Fibroblast of lung (primary cell): ENCODE results near the gene TGIF1. TPM values are rescaled to one million over a fixed set of nuclear protein-coding genes. Genes with fewer than 3 reads are reported as not detected.

Source experiments
- DNase-seq, 2 donors: peaks; one replicate each; pipeline versions ENCODE4 v3.0.0 to v3.0.0-alpha.2; 2010; ENCODE audit warnings: low read depth in 2 of 2
- H2AFZ ChIP-seq: 2 replicates; pipeline ENCODE4 v1.5.1; 2012; ENCODE audit warnings: low read length, control low read depth, inconsistent platforms
- H3K27ac ChIP-seq: 2 replicates; pipeline ENCODE4 v1.5.1; 2011; ENCODE audit warnings: low read length, control low read depth; ENCODE audit not compliant: insufficient read depth
- H3K27me3 ChIP-seq: 2 replicates; pipeline ENCODE4 v1.5.1; 2011; ENCODE audit warnings: mild to moderate bottlenecking, low read length; ENCODE audit not compliant: control insufficient read depth, insufficient read depth
- H3K36me3 ChIP-seq: 2 replicates; pipeline ENCODE4 v1.5.1; 2011; ENCODE audit warnings: low read length; ENCODE audit not compliant: control insufficient read depth, insufficient read depth
- H3K4me1 ChIP-seq: 2 replicates; pipeline ENCODE4 v1.5.1; 2011; ENCODE audit warnings: low read length; ENCODE audit not compliant: control insufficient read depth, insufficient read depth; ENCODE audit errors: extremely low read depth
- H3K4me2 ChIP-seq: 2 replicates; pipeline ENCODE4 v1.5.1; 2011; ENCODE audit warnings: low read length, control low read depth; ENCODE audit not compliant: insufficient read depth; ENCODE audit errors: extremely low read depth
- H3K4me3 ChIP-seq, 4 experiments: fragments of 200-600 bp in 1 of 4; sonication (generic) in 1 of 4; replicated peaks in 1 of 4; 2 replicates each; pipeline ENCODE4 v1.5.1; 2011 to 2016; ENCODE audit warnings: low read length in 4 of 4, low read depth in 3 of 4, mild to moderate bottlenecking in 3 of 4, control low read depth in 2 of 4, inconsistent platforms in 1 of 4, mixed read lengths in 1 of 4; ENCODE audit not compliant: insufficient read depth in 1 of 4; ENCODE audit errors: control extremely low read depth in 1 of 4
- H3K79me2 ChIP-seq: 2 replicates; pipeline ENCODE4 v1.5.1; 2012; ENCODE audit warnings: mild to moderate bottlenecking, low read length, inconsistent platforms; ENCODE audit not compliant: control insufficient read depth, insufficient read depth
- H3K9ac ChIP-seq: 2 replicates; pipeline ENCODE4 v1.5.1; 2011; ENCODE audit warnings: mild to moderate bottlenecking, low read length, control low read depth; ENCODE audit not compliant: insufficient read depth
- H3K9me3 ChIP-seq: 2 replicates; pipeline ENCODE4 v1.5.1; 2012; ENCODE audit warnings: low read depth, low read length; ENCODE audit not compliant: control insufficient read depth, insufficient read depth
- H4K20me1 ChIP-seq: 2 replicates; pipeline ENCODE4 v1.5.1; 2011; ENCODE audit warnings: low read length; ENCODE audit not compliant: control insufficient read depth, insufficient read depth; ENCODE audit errors: extremely low read depth
- EZH2 ChIP-seq: IDR thresholded peaks from 2 replicates; pipeline ENCODE4 v1.5.1; 2012; ENCODE audit warnings: low read length, control low read depth, mild to moderate bottlenecking; ENCODE audit errors: missing control alignments
- polyA plus RNA-seq, 2 donors: library from polyadenylated mRNA; depleted of rRNA in 1 of 2; stranded (reverse) in 1 of 2; unstranded in 1 of 2; fragments of >200 nt; gene quantifications; 2 replicates each; pipeline ENCODE4 v1.2.1, GENCODE V29; 2011 to 2012; ENCODE audit warnings: missing spikeins in 1 of 2
- total RNA-seq: library from RNA; depleted of rRNA; stranded (reverse); fragments of >200 nt; gene quantifications from 2 replicates; pipeline ENCODE4 v1.2.1, GENCODE V29; 2014
- TF ChIP-seq, protein P1 (sequence below), 2 donors: IDR thresholded peaks in 1 of 2; conservative IDR thresholded peaks in 1 of 2; 1 replicate in 1 of 2; 2 replicates in 1 of 2; pipeline ENCODE4 v1.5.1; 2011 to 2012; ENCODE audit warnings: low read length in 2 of 2, control low read depth in 1 of 2, inconsistent platforms in 1 of 2, low read depth in 1 of 2, mild to moderate bottlenecking in 1 of 2

The TGIF1 gene
- total and polyA plus RNA-seq, 2 donors (not counting 1 experiment from before 2014, with no cell fraction given): 64.7 to 157 TPM

DNA sequence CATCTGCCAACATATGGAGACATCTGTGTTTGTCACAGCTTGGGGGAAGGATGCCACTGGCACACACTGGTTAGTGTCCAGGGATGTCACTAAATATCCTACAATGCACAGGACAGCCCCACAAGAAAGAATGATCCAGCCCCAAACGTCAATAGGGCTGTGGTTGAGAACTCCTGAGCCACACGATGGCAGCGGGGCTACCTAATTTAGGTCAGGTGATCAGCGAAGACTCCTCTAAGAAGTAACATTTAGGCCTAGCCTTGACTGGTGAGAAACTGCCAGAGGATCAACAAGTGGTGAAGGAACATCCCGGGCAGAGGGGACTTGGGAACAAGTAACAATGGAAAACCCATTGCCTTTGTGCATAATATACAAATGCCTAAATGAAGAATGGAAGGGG lies 5.0 kb upstream of the TGIF1 start:
- TF ChIP-seq, protein P1, sequence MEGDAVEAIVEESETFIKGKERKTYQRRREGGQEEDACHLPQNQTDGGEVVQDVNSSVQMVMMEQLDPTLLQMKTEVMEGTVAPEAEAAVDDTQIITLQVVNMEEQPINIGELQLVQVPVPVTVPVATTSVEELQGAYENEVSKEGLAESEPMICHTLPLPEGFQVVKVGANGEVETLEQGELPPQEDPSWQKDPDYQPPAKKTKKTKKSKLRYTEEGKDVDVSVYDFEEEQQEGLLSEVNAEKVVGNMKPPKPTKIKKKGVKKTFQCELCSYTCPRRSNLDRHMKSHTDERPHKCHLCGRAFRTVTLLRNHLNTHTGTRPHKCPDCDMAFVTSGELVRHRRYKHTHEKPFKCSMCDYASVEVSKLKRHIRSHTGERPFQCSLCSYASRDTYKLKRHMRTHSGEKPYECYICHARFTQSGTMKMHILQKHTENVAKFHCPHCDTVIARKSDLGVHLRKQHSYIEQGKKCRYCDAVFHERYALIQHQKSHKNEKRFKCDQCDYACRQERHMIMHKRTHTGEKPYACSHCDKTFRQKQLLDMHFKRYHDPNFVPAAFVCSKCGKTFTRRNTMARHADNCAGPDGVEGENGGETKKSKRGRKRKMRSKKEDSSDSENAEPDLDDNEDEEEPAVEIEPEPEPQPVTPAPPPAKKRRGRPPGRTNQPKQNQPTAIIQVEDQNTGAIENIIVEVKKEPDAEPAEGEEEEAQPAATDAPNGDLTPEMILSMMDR (conservative IDR thresholded peaks at IDR 0.05 in 1 of 2, IDR thresholded peaks at IDR 0.05 in 1 of 2; ENCODE audit: low read depth in 1 of 2, low read length in 2 of 2): no peak
- TF ChIP-seq EZH2: no peak
- peaks cover 3% of the 10 kb centered on the region for H3K4me1 ChIP-seq
- H3K9ac ChIP-seq: no peak overlapping the region

DNA sequence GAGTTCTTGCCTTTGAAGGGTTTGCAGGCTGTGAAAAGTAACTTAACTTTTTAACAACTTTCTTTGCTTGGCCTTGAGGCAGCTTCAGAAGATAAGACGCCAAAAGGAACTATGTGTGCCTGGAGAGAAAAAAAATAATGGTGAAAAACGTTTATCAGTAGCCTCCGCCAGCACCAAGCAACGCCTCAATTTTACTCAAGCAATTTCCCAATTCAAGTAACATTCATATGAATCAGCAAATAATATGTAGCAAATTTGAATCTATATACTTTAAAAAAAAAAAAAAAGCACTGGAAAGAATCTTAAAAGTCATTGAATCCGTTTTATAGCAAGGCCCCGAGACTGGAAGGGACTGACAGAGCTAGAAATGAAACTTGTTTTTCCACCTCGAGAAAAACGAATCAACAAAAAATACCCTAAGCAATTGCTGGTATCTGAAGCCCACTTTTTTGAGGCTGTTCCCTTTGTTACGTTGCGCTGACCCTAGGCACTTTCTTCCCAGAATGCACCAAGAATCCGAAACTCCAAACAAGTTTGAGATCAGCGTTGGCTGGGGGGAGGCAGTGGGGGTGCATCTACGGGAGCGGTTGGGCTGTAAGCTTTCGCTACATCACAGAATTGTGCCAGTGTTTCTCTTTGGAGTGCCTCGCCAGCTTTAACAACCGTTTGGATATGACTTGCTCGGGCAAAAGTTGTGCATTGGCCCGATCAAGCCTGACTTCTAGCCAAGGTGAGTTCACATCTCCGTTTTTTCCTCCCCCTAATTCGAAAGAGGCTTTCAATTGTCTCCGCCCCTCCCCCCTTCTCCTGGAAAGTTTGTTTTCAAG lies 2.7 kb upstream of the TGIF1 start:
- peaks cover 3% of the 10 kb centered on the region for H3K4me1 ChIP-seq
- TF ChIP-seq, protein P1 (conservative IDR thresholded peaks at IDR 0.05 in 1 of 2, IDR thresholded peaks at IDR 0.05 in 1 of 2; ENCODE audit: low read depth in 1 of 2, low read length in 2 of 2): no peak
- TF ChIP-seq EZH2: no peak
- H3K4me2 ChIP-seq: peak overlapping the region; percentile 64
- peak overlapping the region; percentile 97 for H3K27ac ChIP-seq
- H3K9me3 ChIP-seq: no peaks in the 10 kb centered on the region
- no peaks in the 10 kb centered on the region for H3K27me3 ChIP-seq
- H3K9ac ChIP-seq: peak overlapping the region; percentile 82
- peak; percentile 60 to 79 for DNase-seq
- no peaks in the 10 kb centered on the region for H4K20me1 ChIP-seq
- peaks cover 21% of the 10 kb centered on the region for H3K79me2 ChIP-seq
- peak overlapping the region; percentile 23 for H2AFZ ChIP-seq
- H3K36me3 ChIP-seq: no peaks in the 10 kb centered on the region
- H3K4me3 ChIP-seq: peak overlapping the region; percentile 51 to 97 (median 70)

More for the DNA sequence above, 5.0 kb upstream of the TGIF1 start:
- Histone ChIP-seq H3K4me2 (no peak overlapping the region), H2AFZ (no peak overlapping the region), H3K4me3 (no peak overlapping the region), H3K79me2 (peaks cover under 1% of the 10 kb centered on the region), H3K27ac (no peak overlapping the region), H4K20me1 (no peaks in the 10 kb centered on the region), H3K9me3 (no peaks in the 10 kb centered on the region), H3K27me3 (no peaks in the 10 kb centered on the region), H3K36me3 (no peaks in the 10 kb centered on the region)
- no peak for DNase-seq

DNA sequence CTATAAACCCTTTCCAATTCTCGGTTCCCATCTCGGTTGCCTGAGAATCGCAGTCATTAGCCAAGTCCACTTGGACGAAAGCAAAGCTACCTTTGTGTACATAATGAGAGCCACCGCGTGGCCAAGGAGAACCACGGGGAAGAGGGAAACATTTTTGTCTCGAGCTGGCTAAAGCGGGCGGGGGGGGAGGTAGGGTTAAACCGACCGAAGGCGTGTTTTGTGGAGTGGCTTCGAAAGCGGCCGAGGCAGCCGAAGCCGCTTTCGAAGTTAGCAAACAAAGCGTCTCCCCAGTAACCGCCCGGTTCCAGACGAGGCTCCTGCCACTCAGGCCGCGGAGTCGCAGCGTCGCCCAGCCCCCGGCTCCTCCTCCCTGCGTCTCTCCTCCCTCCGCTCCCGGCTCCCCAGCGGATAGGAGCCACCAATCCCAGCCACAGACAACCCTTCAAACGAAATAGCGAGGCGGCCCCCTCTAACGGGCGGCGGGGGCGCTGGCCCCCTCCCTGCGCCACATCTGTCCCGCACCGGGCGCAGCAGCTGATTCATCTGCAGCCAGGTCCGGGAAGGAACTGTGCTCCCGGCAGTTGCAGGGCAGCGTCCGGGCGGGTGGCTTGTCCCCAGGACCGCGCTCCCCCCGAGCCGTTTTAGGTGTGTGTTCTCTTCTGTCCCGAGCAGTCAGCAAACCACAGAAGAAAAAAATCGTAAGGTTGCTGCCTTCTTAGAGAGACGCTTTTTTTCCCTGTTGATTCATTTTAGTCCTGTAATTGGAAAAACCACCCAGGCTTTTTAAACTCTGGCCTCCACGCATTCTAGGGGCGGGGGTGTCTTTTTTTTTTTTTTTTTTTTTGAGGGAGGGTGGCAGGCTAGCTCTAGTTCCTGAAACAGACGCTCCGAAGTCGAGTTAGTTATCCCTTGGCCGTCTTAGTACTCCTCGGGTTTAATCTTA lies 1.8 kb upstream of the TGIF1 start:
- Histone ChIP-seq H3K4me1 (peaks cover 3% of the 10 kb centered on the region), H3K4me3 (peak overlapping the region; percentile 63 to 97 (median 74)), H2AFZ (no peak overlapping the region), H3K9me3 (no peaks in the 10 kb centered on the region), H3K4me2 (peak overlapping the region; percentile 93), H3K36me3 (no peaks in the 10 kb centered on the region), H3K9ac (peak overlapping the region; percentile 82), H3K27ac (peak overlapping the region; percentile 97), H4K20me1 (no peaks in the 10 kb centered on the region), H3K79me2 (peaks cover 30% of the 10 kb centered on the region), H3K27me3 (no peaks in the 10 kb centered on the region)
- TF ChIP-seq, protein P1 (conservative IDR thresholded peaks at IDR 0.05 in 1 of 2, IDR thresholded peaks at IDR 0.05 in 1 of 2; ENCODE audit: low read depth in 1 of 2, low read length in 2 of 2): peak; percentile 10 to 21
- no peak for TF ChIP-seq EZH2
- DNase-seq: peak; percentile 97
